Right atrium auricular region (tissue), 2 donors: ENCODE measurements around the gene ZC3H4. TPM values are rescaled to one million over a fixed set of nuclear protein-coding genes. Genes with fewer than 3 reads are reported as not detected.
"Not testable (repeated sequence)": the region's sequence is repeated elsewhere in the genome, so short reads cannot be mapped to it uniquely, and the experiment has no call there.

Experiments
- DNase-seq: peaks from one replicate; pipeline ENCODE4 v3.0.0-alpha.2; 2019; ENCODE audit warnings: low spot score
- H3K27ac ChIP-seq, 2 donors: fragments of 200-600 bp; sonication (generic); 1 replicate in 1 of 2; 2 replicates in 1 of 2; pipeline ENCODE4 v1.5.1; 2016 to 2019
- H3K27me3 ChIP-seq, 2 donors: fragments of 200-600 bp; sonication (generic); one replicate each; pipeline versions ENCODE4 v1.5.1 to v1.6.0; 2017 to 2019
- H3K36me3 ChIP-seq: fragments of 200-600 bp; sonication (generic); one replicate; pipeline ENCODE4 v1.5.1; 2016
- H3K4me1 ChIP-seq, 2 donors: fragments of 200-600 bp; sonication (generic); one replicate each; pipeline versions ENCODE4 v1.5.1 to v1.6.0; 2017 to 2019
- H3K4me3 ChIP-seq, 2 donors: fragments of 200-600 bp; sonication (generic); 1 replicate in 1 of 2; 2 replicates in 1 of 2; pipeline ENCODE4 v1.5.1; 2017 to 2019; ENCODE audit warnings: mild to moderate bottlenecking in 1 of 2, moderate library complexity in 1 of 2
- H3K9me3 ChIP-seq, 2 donors: fragments of 200-600 bp; sonication (generic); one replicate each; pipeline ENCODE4 v1.5.1; 2019
- total RNA-seq, 2 donors: library from RNA; depleted of rRNA; stranded (reverse); fragments of >200 nt; gene quantifications; one replicate each; pipeline ENCODE4 v1.1.0, GENCODE V29; 2016
- TF ChIP-seq, protein P1 (sequence below), 2 donors: fragments of 200-600 bp; sonication (generic); IDR thresholded peaks; one replicate each; pipeline ENCODE4 v1.5.1; 2019; ENCODE audit warnings: antibody characterized with exemption in 2 of 2

ZC3H4 gene
- total RNA-seq, 2 donors from 2014 or later = 15.4 to 18.0 TPM

DNA sequence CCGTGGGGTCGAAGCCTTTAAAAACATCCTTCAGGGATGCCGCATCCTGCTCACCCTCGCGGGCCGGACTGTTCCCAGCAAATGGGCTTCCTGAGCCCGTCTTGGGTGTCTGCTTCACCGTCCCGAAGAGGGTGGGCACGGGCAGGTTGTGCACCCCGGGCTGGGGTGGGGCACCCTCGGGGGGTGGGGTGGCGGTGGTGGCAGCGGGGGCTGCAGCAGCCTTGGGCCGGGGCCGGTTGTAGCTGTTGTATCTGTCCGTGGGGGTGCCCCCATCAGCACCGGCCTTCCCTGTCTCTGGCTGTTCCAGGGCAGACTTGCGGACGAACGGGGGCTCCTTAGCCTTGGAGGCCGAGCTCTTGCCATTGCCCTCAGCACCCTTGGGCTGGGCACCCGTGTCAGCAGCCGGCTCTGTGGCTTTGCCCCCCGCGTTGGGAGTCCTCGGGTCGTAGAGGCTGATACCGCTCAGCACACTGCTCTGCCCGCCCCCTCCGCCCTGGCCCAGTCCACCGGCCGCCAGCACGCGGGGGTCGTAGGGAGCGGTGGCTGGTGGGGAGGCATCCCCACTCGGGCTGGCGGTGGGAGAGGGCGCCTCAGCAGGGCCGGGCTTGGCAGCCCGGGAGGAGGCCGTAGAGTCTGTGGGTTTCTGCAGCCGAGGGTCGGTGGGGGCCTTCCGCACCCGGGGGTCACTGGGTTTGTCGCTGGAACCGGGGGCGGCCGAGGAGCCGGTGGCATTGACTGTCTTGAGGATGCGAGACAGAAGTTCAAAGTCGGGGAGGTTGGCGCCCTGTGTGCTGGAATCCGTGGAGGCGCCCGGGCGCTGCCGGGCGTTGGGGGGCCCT is 47.0 kb downstream of the ZC3H4 start:
- Histone ChIP-seq H3K27ac (no peak overlapping the region), H3K36me3 (peaks cover 58% of the 10 kb centered on the region), H3K4me3 (no peak overlapping the region), H3K4me1 (no peaks in the 10 kb centered on the region), H3K9me3 (no peaks in the 10 kb centered on the region), H3K27me3 (no peaks in the 10 kb centered on the region)
- no peak for DNase-seq
- TF ChIP-seq, protein P1, sequence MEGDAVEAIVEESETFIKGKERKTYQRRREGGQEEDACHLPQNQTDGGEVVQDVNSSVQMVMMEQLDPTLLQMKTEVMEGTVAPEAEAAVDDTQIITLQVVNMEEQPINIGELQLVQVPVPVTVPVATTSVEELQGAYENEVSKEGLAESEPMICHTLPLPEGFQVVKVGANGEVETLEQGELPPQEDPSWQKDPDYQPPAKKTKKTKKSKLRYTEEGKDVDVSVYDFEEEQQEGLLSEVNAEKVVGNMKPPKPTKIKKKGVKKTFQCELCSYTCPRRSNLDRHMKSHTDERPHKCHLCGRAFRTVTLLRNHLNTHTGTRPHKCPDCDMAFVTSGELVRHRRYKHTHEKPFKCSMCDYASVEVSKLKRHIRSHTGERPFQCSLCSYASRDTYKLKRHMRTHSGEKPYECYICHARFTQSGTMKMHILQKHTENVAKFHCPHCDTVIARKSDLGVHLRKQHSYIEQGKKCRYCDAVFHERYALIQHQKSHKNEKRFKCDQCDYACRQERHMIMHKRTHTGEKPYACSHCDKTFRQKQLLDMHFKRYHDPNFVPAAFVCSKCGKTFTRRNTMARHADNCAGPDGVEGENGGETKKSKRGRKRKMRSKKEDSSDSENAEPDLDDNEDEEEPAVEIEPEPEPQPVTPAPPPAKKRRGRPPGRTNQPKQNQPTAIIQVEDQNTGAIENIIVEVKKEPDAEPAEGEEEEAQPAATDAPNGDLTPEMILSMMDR (IDR thresholded peaks at IDR 0.05) = no peak

DNA sequence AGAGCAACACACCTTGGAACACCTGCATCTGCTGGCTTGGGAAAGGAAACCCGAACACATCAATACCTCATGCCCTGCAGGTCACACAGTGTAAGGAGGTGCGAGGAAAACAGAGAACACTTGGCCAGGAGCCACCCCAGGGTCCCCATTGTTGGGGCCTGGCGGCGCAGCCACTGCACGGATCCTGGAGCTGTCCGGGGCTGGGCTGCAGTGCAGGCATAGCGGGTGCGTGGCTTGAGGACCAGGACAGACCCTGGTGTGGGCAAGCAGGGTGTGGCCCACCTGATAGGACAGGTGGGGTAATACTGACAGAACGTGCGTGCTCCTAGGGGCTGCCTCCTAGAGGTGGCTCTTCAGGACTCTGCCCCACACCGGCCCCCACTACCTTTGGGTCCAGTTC is 48.3 kb downstream of the ZC3H4 start:
- no peaks in the 10 kb centered on the region for H3K4me1 ChIP-seq
- no peaks in the 10 kb centered on the region for H3K9me3 ChIP-seq
- DNase-seq = no peak
- H3K27me3 ChIP-seq = no peaks in the 10 kb centered on the region
- H3K27ac ChIP-seq = no peak overlapping the region
- peaks cover 45% of the 10 kb centered on the region for H3K36me3 ChIP-seq
- H3K4me3 ChIP-seq = no peak overlapping the region
- TF ChIP-seq, protein P1 (IDR thresholded peaks at IDR 0.05) = no peak

- Histone ChIP-seq H3K27ac (no peak overlapping the region), H3K4me1 (no peaks in the 10 kb centered on the region), H3K9me3 (no peaks in the 10 kb centered on the region), H3K36me3 (peaks cover 40% of the 10 kb centered on the region), H3K27me3 (no peaks in the 10 kb centered on the region), H3K4me3 (no peak overlapping the region)
- TF ChIP-seq, protein P1 (IDR thresholded peaks at IDR 0.05) = no peak
- DNase-seq = no peak
These were observed 49.7 kb downstream of the ZC3H4 start for GRCh38 chr19:47063874-47064273.

GRCh38 chr19:47058621-47059022 is 55.0 kb downstream of the ZC3H4 start:
- no peak for DNase-seq
- no peaks in the 10 kb centered on the region for H3K4me1 ChIP-seq
- H3K4me3 ChIP-seq = no peak overlapping the region
- no peaks in the 10 kb centered on the region for H3K36me3 ChIP-seq
- H3K27me3 ChIP-seq = no peaks in the 10 kb centered on the region
- no peak overlapping the region for H3K27ac ChIP-seq
- no peaks in the 10 kb centered on the region for H3K9me3 ChIP-seq
- TF ChIP-seq, protein P1 (IDR thresholded peaks at IDR 0.05) = no peak

- Histone ChIP-seq H3K27ac (no peak overlapping the region), H3K4me3 (no peak overlapping the region), H3K36me3 (no peaks in the 10 kb centered on the region), H3K4me1 (no peaks in the 10 kb centered on the region), H3K27me3 (no peaks in the 10 kb centered on the region), H3K9me3 (no peaks in the 10 kb centered on the region)
- DNase-seq = no peak
- TF ChIP-seq, protein P1 (IDR thresholded peaks at IDR 0.05) = no peak
These were observed 56.2 kb downstream of the ZC3H4 start for GRCh38 chr19:47057328-47057727.

- TF ChIP-seq, protein P1 (IDR thresholded peaks at IDR 0.05) = no peak
- H3K27me3 ChIP-seq = no peaks in the 10 kb centered on the region
- no peak overlapping the region for H3K4me3 ChIP-seq
- no peak overlapping the region for H3K27ac ChIP-seq
- H3K4me1 ChIP-seq = no peaks in the 10 kb centered on the region
- no peaks in the 10 kb centered on the region for H3K36me3 ChIP-seq
- H3K9me3 ChIP-seq = no peaks in the 10 kb centered on the region
- no peak for DNase-seq
These were observed 57.2 kb downstream of the ZC3H4 start for GRCh38 chr19:47056411-47056810.

GRCh38 chr19:47050562-47050961 is 63.0 kb downstream of the ZC3H4 start:
- H3K4me1 ChIP-seq, DNase-seq, H3K9me3 ChIP-seq, H3K27ac ChIP-seq, H3K36me3 ChIP-seq, H3K4me3 ChIP-seq, H3K27me3 ChIP-seq: not testable (repeated sequence)
